ENCODE measurements around the gene PRSS50.

The PRSS50 gene

DNA sequence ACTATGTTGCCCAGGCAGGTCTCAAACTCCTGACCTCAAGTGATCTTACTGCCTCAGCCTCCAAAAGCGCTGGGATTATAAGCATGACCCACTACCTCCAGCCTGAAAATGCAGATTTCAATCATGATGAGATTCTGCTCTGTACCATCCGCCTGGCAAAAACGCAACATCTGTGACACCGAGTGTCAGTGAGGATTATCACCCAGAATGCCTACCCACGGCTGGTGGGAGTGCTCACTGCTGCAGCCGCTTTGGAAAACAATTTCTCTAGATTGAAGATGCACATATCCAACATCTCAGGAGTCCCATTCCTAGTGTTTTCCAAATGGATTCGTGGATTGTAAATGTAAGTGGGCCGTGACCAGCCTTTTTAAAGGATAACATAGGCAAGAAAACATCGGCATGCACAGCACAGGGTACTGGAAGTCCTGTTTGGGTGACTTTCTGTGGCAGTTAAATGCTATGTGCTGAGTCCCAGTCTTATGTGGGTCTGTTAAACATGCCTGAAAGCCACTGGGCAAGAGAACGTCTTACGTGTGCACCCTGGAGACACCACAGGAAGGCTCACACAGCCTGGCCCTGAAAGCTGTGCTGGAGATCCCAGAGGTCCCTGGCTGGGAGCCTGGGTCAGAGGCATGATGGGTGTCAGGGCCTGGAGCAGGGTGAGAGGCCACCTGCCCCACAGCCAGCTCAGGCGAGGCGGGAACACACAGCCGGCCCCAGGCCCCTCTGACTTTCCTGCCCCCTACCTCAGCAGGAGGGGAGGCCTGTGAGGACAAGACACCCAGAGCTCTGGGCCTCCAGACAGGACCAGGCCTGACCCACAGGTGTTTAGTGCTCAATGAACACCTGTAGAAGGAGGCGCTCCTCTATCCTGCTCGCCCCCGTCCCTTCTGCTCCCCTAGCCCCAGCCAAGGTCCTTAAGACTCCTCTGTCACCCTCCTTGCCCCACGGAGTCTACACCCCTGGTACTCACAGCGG lies 918 bp downstream of the PRSS50 start:
- no peak for ATAC-seq
- TF ChIP-seq, protein P1, sequence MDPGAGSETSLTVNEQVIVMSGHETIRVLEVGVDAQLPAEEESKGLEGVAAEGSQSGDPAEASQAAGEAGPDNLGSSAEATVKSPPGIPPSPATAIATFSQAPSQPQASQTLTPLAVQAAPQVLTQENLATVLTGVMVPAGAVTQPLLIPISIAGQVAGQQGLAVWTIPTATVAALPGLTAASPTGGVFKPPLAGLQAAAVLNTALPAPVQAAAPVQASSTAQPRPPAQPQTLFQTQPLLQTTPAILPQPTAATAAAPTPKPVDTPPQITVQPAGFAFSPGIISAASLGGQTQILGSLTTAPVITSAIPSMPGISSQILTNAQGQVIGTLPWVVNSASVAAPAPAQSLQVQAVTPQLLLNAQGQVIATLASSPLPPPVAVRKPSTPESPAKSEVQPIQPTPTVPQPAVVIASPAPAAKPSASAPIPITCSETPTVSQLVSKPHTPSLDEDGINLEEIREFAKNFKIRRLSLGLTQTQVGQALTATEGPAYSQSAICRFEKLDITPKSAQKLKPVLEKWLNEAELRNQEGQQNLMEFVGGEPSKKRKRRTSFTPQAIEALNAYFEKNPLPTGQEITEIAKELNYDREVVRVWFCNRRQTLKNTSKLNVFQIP (CRISPR knock-in tag; IDR thresholded peaks at IDR 0.05; ENCODE audit: borderline replicate concordance, low read depth): no peak
- TF ChIP-seq ZNF8 (CRISPR knock-in tag; IDR thresholded peaks at IDR 0.05): no peak
- TF ChIP-seq BACH2 (CRISPR knock-in tag; IDR thresholded peaks at IDR 0.05; ENCODE audit: borderline replicate concordance): no peak
- TF ChIP-seq, protein P2, sequence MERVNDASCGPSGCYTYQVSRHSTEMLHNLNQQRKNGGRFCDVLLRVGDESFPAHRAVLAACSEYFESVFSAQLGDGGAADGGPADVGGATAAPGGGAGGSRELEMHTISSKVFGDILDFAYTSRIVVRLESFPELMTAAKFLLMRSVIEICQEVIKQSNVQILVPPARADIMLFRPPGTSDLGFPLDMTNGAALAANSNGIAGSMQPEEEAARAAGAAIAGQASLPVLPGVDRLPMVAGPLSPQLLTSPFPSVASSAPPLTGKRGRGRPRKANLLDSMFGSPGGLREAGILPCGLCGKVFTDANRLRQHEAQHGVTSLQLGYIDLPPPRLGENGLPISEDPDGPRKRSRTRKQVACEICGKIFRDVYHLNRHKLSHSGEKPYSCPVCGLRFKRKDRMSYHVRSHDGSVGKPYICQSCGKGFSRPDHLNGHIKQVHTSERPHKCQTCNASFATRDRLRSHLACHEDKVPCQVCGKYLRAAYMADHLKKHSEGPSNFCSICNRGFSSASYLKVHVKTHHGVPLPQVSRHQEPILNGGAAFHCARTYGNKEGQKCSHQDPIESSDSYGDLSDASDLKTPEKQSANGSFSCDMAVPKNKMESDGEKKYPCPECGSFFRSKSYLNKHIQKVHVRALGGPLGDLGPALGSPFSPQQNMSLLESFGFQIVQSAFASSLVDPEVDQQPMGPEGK (CRISPR knock-in tag; IDR thresholded peaks at IDR 0.05; ENCODE audit: borderline replicate concordance): no peak
- no peak for TF ChIP-seq ZFP3 (CRISPR knock-in tag; IDR thresholded peaks at IDR 0.05)

DNA sequence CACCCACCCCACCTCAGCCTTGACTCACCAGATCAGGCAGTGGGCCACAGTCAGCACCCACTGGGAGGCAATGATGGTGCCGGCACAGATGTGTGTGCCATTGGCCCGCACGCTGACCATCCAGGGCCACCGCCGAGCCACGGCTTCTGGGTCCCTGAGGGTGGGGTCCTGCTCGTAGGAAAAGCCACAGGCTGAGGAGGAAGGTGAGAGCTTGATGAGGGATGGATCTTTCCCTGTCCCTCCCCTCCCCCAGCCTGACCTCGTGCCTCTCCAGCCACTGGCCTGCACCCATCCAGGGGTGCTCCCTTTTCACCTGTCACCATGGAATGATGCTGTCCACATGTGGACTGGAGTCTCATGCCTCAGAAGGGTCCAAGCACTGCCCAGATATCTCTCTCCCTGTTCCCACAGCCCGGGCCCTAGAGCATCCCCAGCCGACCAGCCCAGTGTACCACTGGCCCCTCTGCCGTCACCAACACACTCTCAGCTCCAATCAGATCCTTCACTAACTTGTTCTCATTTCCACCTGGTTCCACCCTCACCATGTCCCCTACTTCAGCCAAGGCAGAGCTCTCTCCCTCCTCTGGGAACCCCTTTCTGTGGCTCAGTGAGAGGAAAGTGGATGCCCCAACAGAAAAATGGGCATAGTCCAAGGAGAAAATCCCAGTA lies 2.0 kb downstream of the PRSS50 start:
- TF ChIP-seq, protein P1 (CRISPR knock-in tag; IDR thresholded peaks at IDR 0.05; ENCODE audit: borderline replicate concordance, low read depth): no peak
- TF ChIP-seq ZNF565 (CRISPR knock-in tag; conservative IDR thresholded peaks at IDR 0.05; ENCODE audit: low read depth) (no peak), ZNF8 (CRISPR knock-in tag; IDR thresholded peaks at IDR 0.05) (no peak), GLIS3 (CRISPR knock-in tag; IDR thresholded peaks at IDR 0.05) (no peak), TOX (CRISPR knock-in tag; IDR thresholded peaks at IDR 0.05; ENCODE audit: borderline replicate concordance) (no peak), ZFP3 (CRISPR knock-in tag; IDR thresholded peaks at IDR 0.05) (no peak), CSDC2 (CRISPR knock-in tag; IDR thresholded peaks at IDR 0.05) (no peak), RARB (CRISPR knock-in tag; IDR thresholded peaks at IDR 0.05) (no peak), ZNF70 (CRISPR knock-in tag; IDR thresholded peaks at IDR 0.05) (no peak)
- TF ChIP-seq, protein P2 (CRISPR knock-in tag; IDR thresholded peaks at IDR 0.05; ENCODE audit: borderline replicate concordance): no peak
- TF ChIP-seq, protein P3, sequence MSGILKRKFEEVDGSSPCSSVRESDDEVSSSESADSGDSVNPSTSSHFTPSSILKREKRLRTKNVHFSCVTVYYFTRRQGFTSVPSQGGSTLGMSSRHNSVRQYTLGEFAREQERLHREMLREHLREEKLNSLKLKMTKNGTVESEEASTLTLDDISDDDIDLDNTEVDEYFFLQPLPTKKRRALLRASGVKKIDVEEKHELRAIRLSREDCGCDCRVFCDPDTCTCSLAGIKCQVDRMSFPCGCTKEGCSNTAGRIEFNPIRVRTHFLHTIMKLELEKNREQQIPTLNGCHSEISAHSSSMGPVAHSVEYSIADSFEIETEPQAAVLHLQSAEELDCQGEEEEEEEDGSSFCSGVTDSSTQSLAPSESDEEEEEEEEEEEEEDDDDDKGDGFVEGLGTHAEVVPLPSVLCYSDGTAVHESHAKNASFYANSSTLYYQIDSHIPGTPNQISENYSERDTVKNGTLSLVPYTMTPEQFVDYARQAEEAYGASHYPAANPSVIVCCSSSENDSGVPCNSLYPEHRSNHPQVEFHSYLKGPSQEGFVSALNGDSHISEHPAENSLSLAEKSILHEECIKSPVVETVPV (CRISPR knock-in tag; IDR thresholded peaks at IDR 0.05): no peak

DNA sequence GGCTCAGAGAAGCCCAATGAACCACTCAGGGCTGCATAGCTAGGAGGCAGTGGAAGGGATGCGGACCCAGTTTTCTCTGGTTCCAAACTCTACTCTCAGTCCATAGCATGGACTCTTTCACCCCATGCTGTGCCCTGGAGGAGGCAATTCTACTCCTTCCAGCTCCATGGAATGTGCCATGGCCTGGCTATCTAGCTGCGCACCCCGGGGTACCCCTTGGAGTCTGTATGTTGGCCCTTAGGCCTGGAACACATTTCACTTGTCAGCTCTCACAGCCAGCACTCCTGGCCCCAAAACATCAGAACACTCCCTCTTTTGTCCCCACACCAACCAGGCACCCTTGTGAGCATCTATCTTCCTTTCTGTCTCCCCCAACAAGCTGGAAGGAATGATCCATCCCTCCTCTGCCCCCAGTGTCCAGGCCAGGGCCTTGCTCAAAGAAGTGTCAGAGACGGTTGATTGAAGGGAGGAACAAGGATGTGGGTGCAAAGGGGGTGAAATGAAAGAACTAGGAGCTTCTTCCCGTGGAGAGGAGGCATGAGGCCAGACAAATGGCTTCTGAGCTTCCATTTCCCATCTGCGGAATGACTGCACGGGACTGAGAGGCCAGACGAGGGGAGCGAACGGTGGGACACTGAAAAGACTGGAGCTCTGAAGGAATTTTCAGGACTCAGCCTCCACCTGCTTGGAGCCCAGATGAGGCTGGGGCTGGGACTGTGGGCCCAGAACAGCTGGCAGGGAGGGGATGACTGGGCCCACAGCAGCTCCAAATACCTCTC lies 2.8 kb downstream of the PRSS50 start:
- no peak for TF ChIP-seq ZFP30 (CRISPR knock-in tag; IDR thresholded peaks at IDR 0.05)
- TF ChIP-seq ZNF8 (CRISPR knock-in tag; IDR thresholded peaks at IDR 0.05): no peak
- TF ChIP-seq RARB (CRISPR knock-in tag; IDR thresholded peaks at IDR 0.05): no peak
- TF ChIP-seq, protein P4, sequence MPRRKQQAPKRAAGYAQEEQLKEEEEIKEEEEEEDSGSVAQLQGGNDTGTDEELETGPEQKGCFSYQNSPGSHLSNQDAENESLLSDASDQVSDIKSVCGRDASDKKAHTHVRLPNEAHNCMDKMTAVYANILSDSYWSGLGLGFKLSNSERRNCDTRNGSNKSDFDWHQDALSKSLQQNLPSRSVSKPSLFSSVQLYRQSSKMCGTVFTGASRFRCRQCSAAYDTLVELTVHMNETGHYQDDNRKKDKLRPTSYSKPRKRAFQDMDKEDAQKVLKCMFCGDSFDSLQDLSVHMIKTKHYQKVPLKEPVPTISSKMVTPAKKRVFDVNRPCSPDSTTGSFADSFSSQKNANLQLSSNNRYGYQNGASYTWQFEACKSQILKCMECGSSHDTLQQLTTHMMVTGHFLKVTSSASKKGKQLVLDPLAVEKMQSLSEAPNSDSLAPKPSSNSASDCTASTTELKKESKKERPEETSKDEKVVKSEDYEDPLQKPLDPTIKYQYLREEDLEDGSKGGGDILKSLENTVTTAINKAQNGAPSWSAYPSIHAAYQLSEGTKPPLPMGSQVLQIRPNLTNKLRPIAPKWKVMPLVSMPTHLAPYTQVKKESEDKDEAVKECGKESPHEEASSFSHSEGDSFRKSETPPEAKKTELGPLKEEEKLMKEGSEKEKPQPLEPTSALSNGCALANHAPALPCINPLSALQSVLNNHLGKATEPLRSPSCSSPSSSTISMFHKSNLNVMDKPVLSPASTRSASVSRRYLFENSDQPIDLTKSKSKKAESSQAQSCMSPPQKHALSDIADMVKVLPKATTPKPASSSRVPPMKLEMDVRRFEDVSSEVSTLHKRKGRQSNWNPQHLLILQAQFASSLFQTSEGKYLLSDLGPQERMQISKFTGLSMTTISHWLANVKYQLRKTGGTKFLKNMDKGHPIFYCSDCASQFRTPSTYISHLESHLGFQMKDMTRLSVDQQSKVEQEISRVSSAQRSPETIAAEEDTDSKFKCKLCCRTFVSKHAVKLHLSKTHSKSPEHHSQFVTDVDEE (CRISPR knock-in tag; IDR thresholded peaks at IDR 0.05): no peak
- no peak for TF ChIP-seq ESRRG (CRISPR knock-in tag; IDR thresholded peaks at IDR 0.05)
- TF ChIP-seq OSR1 (CRISPR knock-in tag; IDR thresholded peaks at IDR 0.05): no peak
- TF ChIP-seq SNAI2 (CRISPR knock-in tag; IDR thresholded peaks at IDR 0.05): no peak
- TF ChIP-seq BACH2 (CRISPR knock-in tag; IDR thresholded peaks at IDR 0.05; ENCODE audit: borderline replicate concordance): no peak
- TF ChIP-seq ZNF70 (CRISPR knock-in tag; IDR thresholded peaks at IDR 0.05): no peak
- TF ChIP-seq TCF4 (CRISPR knock-in tag; IDR thresholded peaks at IDR 0.05; ENCODE audit: borderline replicate concordance): no peak
- no peak for TF ChIP-seq ARNTL (CRISPR knock-in tag; IDR thresholded peaks at IDR 0.05; ENCODE audit: borderline replicate concordance, low read depth)
- no peak for TF ChIP-seq ZNF565 (CRISPR knock-in tag; conservative IDR thresholded peaks at IDR 0.05; ENCODE audit: low read depth)
- ATAC-seq: no peak

More for the DNA sequence above, 2.0 kb downstream of the PRSS50 start:
- ATAC-seq: no peak
